Measurements from ENCODE around the gene ACP1.

ACP1 gene

GRCh38 chr2:237878-238277 lies 26.9 kb upstream of the ACP1 start:
- H3K27me3 ChIP-seq, result no peaks in the 10 kb centered on the region
- H3K4me1 ChIP-seq, result peaks cover 0 to 25% (median 0%) of the 10 kb centered on the region in 4 donors
- no peaks in the 10 kb centered on the region for H3K9me3 ChIP-seq
- no peak for TF ChIP-seq CTCF (IDR thresholded peaks at IDR 0.05)
- DNase-seq, result no peak
- no peak overlapping the region for H3K4me3 ChIP-seq
- H3K27ac ChIP-seq, result peak overlapping the region in 1 of 2 donors; percentile 45
- intact Hi-C loops (cut with DNase I; ENCODE audit: low total_unique reads), result no loop called here
- peaks cover 8 to 13% (median 11%) of the 10 kb centered on the region in 3 donors for H3K36me3 ChIP-seq

GRCh38 chr2:238431-238830 lies 26.3 kb upstream of the ACP1 start:
- peaks cover 8 to 19% (median 12%) of the 10 kb centered on the region in 3 donors for H3K36me3 ChIP-seq
- no peaks in the 10 kb centered on the region for H3K27me3 ChIP-seq
- H3K4me3 ChIP-seq, result no peak overlapping the region
- H3K9me3 ChIP-seq, result no peaks in the 10 kb centered on the region
- H3K4me1 ChIP-seq, result peaks cover 0 to 24% (median 0%) of the 10 kb centered on the region in 4 donors
- no peak for TF ChIP-seq CTCF (IDR thresholded peaks at IDR 0.05)
- no peak for DNase-seq
- H3K27ac ChIP-seq, result peak overlapping the region in 1 of 2 donors; percentile 45
- intact Hi-C loops (cut with DNase I; ENCODE audit: low total_unique reads), result no loop called here

- no peaks in the 10 kb centered on the region for H3K27me3 ChIP-seq
- intact Hi-C loops (cut with DNase I; ENCODE audit: low total_unique reads), result no loop called here
- DNase-seq, result no peak
- H3K4me3 ChIP-seq, result no peak overlapping the region
- no peak for TF ChIP-seq CTCF (IDR thresholded peaks at IDR 0.05)
- peak overlapping the region in 1 of 2 donors; percentile 45 for H3K27ac ChIP-seq
- H3K36me3 ChIP-seq, result peaks cover 12 to 23% (median 17%) of the 10 kb centered on the region in 3 donors
- H3K4me1 ChIP-seq, result peaks cover 0 to 20% (median 0%) of the 10 kb centered on the region in 4 donors
- no peaks in the 10 kb centered on the region for H3K9me3 ChIP-seq
Measured at GRCh38 chr2:238869-239268, 25.9 kb upstream of the ACP1 start.

GRCh38 chr2:244547-244946 lies 20.2 kb upstream of the ACP1 start:
- intact Hi-C loops (cut with DNase I; ENCODE audit: low total_unique reads), result no loop called here
- no peak overlapping the region for H3K27ac ChIP-seq
- no peak for TF ChIP-seq CTCF (IDR thresholded peaks at IDR 0.05)
- no peak for DNase-seq
- no peak overlapping the region for H3K4me3 ChIP-seq
- H3K27me3 ChIP-seq, result no peaks in the 10 kb centered on the region
- H3K4me1 ChIP-seq, result no peaks in the 10 kb centered on the region
- H3K36me3 ChIP-seq, result peaks cover 26 to 60% (median 42%) of the 10 kb centered on the region in 3 donors
- no peaks in the 10 kb centered on the region for H3K9me3 ChIP-seq

- Histone ChIP-seq H3K4me1 (no peaks in the 10 kb centered on the region), H3K36me3 (peaks cover 34 to 67% (median 49%) of the 10 kb centered on the region in 3 donors), H3K27ac (no peak overlapping the region), H3K27me3 (no peaks in the 10 kb centered on the region), H3K4me3 (no peak overlapping the region), H3K9me3 (no peaks in the 10 kb centered on the region)
- peak; percentile 38 to 44 for TF ChIP-seq CTCF (IDR thresholded peaks at IDR 0.05)
- intact Hi-C loops (cut with DNase I; ENCODE audit: low total_unique reads), result no loop called here
- no peak for DNase-seq
Measured at GRCh38 chr2:246489-247144, 18.1 kb upstream of the ACP1 start.
